ENCODE results near the gene ABCD1. TPM values are rescaled to one million over a fixed set of nuclear protein-coding genes. Genes with fewer than 3 reads are reported as not detected.

Gene ABCD1
- total RNA-seq, 4 donors from 2014 or later, result 1.8 to 5.0 (median 3.5) TPM

DNA sequence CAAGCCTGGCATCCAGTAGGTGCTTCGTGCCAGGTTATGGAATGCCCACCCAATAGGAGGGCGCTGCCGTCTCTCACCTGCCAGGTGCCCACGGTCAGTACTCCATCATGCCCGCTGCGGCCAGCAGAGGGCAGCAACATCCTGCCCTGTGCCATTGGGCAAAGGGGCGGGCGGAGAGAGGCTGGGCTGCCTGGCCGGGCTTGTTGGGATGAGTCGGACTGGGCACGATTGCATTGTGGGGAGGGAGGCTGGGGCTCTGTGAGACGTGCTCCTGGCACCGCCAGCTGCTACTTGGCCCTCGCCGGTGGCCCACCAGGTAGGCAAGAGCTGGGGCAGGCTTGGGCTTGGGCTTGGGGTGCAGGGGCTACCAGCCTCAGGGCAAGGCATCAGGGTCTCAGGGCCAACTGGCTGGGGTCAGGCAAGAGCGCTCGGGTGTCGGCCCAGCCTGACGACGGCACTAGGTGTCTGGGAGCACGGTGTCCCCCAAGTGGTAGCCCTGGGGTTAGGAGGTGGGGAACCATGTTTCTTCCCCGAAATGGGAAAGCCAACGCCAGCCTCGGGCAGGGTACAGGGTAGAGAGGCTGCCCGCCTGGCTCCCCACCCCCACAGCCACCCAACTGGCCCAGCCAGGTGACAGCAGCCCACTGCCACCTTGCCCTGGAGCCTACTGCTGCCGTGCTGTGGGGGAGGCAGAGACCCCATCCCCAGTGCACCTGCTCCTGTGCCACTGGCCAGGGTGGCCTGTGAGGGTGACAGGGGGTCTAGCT is 39.5 kb downstream of the ABCD1 start, which contains the start of gene PLXNB3:
TSS of gene PLXNB3 (plus strand) at position 261 of the 767 bp plus-strand sequence. CDS start 1,287 bp downstream, outside the sequence.
- peak within 1 kb of the TSS; percentile 13 to 60 (median 32) for H3K4me3 ChIP-seq
- intact Hi-C loops (cut with DNase I), result no loop called here
- H3K27me3 ChIP-seq, result no peaks in the 10 kb centered on the region
- WGBS, 2 donors, result 70% methylated on average over 2 of the region's 26 CpGs; no CpG with 5 or more reads in 1 of the 2 donors
- H3K27ac ChIP-seq, result peak within 1 kb of the TSS; percentile 39 to 60 (median 48)
- DNase-seq, result no peak
- TF ChIP-seq, protein P1, sequence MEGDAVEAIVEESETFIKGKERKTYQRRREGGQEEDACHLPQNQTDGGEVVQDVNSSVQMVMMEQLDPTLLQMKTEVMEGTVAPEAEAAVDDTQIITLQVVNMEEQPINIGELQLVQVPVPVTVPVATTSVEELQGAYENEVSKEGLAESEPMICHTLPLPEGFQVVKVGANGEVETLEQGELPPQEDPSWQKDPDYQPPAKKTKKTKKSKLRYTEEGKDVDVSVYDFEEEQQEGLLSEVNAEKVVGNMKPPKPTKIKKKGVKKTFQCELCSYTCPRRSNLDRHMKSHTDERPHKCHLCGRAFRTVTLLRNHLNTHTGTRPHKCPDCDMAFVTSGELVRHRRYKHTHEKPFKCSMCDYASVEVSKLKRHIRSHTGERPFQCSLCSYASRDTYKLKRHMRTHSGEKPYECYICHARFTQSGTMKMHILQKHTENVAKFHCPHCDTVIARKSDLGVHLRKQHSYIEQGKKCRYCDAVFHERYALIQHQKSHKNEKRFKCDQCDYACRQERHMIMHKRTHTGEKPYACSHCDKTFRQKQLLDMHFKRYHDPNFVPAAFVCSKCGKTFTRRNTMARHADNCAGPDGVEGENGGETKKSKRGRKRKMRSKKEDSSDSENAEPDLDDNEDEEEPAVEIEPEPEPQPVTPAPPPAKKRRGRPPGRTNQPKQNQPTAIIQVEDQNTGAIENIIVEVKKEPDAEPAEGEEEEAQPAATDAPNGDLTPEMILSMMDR (IDR thresholded peaks at IDR 0.05), result peak; percentile 72 to 89 (median 85)
- TF ChIP-seq POLR2A (IDR thresholded peaks at IDR 0.05), result peak in 1 of 4 donors; percentile 29
- no peaks in the 10 kb centered on the region for H3K9me3 ChIP-seq
- no peaks in the 10 kb centered on the region for H3K36me3 ChIP-seq
- peaks cover 0 to 34% (median 20%) of the 10 kb centered on the region in 3 donors for H3K4me1 ChIP-seq

- H3K9me3 ChIP-seq, result no peaks in the 10 kb centered on the region
- H3K27ac ChIP-seq, result peak overlapping the region; percentile 39 to 60 (median 48)
- H3K4me3 ChIP-seq, result peak overlapping the region in 3 of 4 donors; percentile 26 to 60 (median 37)
- no CpG with 5 or more reads among the region's 7 CpGs for WGBS, 2 donors
- TF ChIP-seq POLR2A (IDR thresholded peaks at IDR 0.05), result no peak
- TF ChIP-seq, protein P1 (IDR thresholded peaks at IDR 0.05), result no peak
- intact Hi-C loops (cut with DNase I), result loop anchor here (5.0 kb wide), 1 partner anchor 183 kb away; no protein-coding TSS in a partner anchor
- peaks cover 0 to 34% (median 20%) of the 10 kb centered on the region in 3 donors for H3K4me1 ChIP-seq
- no peak for DNase-seq
- H3K27me3 ChIP-seq, result no peaks in the 10 kb centered on the region
- H3K36me3 ChIP-seq, result no peaks in the 10 kb centered on the region
Measured at GRCh38 chrX:153764786-153765137, 40.1 kb downstream of the ABCD1 start.

DNA sequence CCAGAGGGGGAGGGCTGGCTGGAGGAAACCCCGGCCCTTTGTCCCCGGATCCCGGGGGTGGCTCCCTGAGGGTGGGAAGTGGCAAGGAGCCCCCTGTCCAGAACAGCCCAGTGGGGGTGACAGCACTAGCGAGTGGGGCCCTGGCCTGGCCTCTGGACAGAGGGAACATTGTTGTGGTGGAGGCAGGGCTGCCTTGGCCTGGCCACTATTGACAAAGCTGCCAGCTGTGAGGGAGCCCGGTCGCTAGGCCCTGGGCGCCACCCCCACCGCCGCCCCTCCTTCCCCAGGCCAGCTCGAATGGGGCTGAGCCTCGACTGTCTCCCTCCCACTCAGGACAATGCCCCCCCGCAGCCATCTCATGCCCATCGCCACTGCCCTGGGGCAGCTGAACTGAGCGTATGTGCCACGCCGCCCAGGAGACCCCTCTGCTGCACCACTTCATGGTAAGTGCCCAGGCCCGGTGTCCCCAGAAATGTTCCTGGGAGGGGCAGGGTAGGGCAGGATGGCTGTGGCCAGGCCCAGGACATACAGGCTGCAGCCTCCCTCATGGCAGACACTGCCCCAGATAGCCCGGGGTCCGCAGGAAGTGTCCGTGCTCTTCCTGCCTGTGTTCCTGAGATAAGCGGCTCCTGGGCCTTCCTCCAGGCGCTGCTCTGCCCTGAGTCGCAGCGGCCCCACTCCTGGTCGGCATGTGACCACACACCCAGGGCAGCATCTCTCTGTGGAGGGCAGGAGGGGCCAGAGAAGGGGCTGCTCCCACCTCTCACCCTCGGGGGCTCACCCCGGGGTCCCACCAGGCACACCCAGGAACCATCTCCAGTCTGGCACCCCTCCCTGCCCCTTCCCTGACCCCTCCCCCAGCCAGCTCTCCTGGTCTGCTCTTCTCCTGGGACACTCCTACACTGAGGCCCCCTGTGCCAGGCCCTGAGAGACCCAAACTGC is 40.8 kb downstream of the ABCD1 start:
- peak overlapping the region in 3 of 4 donors; percentile 5 to 60 (median 37) for H3K4me3 ChIP-seq
- no peaks in the 10 kb centered on the region for H3K36me3 ChIP-seq
- H3K4me1 ChIP-seq, result peaks cover 0 to 34% (median 20%) of the 10 kb centered on the region in 3 donors
- no peaks in the 10 kb centered on the region for H3K9me3 ChIP-seq
- no peak for DNase-seq
- WGBS, 2 donors, result 40 to 55% methylated on average over 1 to 2 of the region's 27 CpGs
- TF ChIP-seq, protein P1 (IDR thresholded peaks at IDR 0.05), result no peak
- no peak for TF ChIP-seq POLR2A (IDR thresholded peaks at IDR 0.05)
- H3K27me3 ChIP-seq, result no peaks in the 10 kb centered on the region
- peak overlapping the region; percentile 30 to 60 (median 47) for H3K27ac ChIP-seq
- intact Hi-C loops (cut with DNase I), result loop anchor here (5.0 kb wide), 1 partner anchor 182 kb away; no protein-coding TSS in a partner anchor

GRCh38 chrX:153766098-153766817 is 41.6 kb downstream of the ABCD1 start:
- peak overlapping the region in 3 of 4 donors; percentile 5 to 60 (median 9) for H3K4me3 ChIP-seq
- intact Hi-C loops (cut with DNase I), result loop anchor here (5.0 kb wide), 1 partner anchor 181 kb away; no protein-coding TSS in a partner anchor
- DNase-seq, result no peak

More at GRCh38 chrX:153766098-153766817, 41.6 kb downstream of the ABCD1 start:
- Histone ChIP-seq H3K36me3 (no peaks in the 10 kb centered on the region), H3K4me1 (peaks cover 0 to 34% (median 20%) of the 10 kb centered on the region in 3 donors), H3K27me3 (no peaks in the 10 kb centered on the region), H3K27ac (peak overlapping the region; percentile 30 to 60 (median 47)), H3K9me3 (no peaks in the 10 kb centered on the region)
- TF ChIP-seq, protein P1 (IDR thresholded peaks at IDR 0.05), result no peak
- no peak for TF ChIP-seq POLR2A (IDR thresholded peaks at IDR 0.05)
- 12 to 54% methylated on average over 17 to 18 of the region's 21 CpGs for WGBS, 2 donors
